OCI-LY1 (cell line): ENCODE measurements around the gene SSH2.
"Not testable (repeated sequence)": the region's sequence is repeated elsewhere in the genome, so short reads cannot be mapped to it uniquely, and the experiment has no call there.

ENCODE experiments used
- EZH2 ChIP-seq: fragments of 200-600 bp; sonication (generic), shearing (Covaris generic); IDR thresholded peaks from 2 replicates; pipeline ENCODE4 v1.8.0; 2017; ENCODE audit warnings: borderline replicate concordance, mixed run types, mild to moderate bottlenecking, antibody characterized with exemption, low read length, moderate library complexity, mixed read lengths
- TF ChIP-seq, protein P1 (sequence below): fragments of 200-600 bp; sonication (generic), shearing (Covaris generic); IDR thresholded peaks from 2 replicates; pipeline ENCODE4 v1.5.1; 2017; ENCODE audit warnings: mild to moderate bottlenecking, antibody characterized with exemption, low read length, moderate library complexity, mixed read lengths

DNA sequence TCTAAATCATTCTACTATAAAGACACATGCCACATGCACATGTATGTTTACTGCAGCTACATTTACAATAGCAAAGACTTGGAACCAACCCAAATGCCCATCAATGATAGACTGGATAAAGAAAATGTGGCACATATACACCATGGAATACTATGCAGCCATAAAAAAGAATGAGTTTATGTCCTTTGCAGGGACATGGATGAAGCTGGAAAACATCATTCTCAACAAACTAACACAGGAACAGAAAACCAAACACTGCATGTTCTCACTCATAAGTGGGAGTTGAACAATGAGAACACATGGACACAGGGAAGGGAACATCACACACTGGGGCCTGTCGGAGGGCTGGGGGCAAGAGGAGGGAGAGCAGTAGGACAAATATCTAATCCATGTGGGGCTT lies 204.6 kb downstream of the SSH2 start:
- TF ChIP-seq EZH2, result not testable (repeated sequence)
- TF ChIP-seq, protein P1, sequence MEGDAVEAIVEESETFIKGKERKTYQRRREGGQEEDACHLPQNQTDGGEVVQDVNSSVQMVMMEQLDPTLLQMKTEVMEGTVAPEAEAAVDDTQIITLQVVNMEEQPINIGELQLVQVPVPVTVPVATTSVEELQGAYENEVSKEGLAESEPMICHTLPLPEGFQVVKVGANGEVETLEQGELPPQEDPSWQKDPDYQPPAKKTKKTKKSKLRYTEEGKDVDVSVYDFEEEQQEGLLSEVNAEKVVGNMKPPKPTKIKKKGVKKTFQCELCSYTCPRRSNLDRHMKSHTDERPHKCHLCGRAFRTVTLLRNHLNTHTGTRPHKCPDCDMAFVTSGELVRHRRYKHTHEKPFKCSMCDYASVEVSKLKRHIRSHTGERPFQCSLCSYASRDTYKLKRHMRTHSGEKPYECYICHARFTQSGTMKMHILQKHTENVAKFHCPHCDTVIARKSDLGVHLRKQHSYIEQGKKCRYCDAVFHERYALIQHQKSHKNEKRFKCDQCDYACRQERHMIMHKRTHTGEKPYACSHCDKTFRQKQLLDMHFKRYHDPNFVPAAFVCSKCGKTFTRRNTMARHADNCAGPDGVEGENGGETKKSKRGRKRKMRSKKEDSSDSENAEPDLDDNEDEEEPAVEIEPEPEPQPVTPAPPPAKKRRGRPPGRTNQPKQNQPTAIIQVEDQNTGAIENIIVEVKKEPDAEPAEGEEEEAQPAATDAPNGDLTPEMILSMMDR, result not testable (repeated sequence)
